GM20000 (cell line): ENCODE data around the gene RTN4RL2.

ENCODE experiments used
- DNase-seq: peaks from one replicate; pipeline ENCODE4 v3.0.0; 2012; ENCODE audit warnings: low spot score
- TF ChIP-seq, protein P1 (sequence below): IDR thresholded peaks from 2 replicates; pipeline ENCODE4 v1.5.1; 2012; ENCODE audit warnings: mild to moderate bottlenecking, control low read depth; ENCODE audit errors: extremely low read depth, missing control alignments

Gene RTN4RL2

DNA sequence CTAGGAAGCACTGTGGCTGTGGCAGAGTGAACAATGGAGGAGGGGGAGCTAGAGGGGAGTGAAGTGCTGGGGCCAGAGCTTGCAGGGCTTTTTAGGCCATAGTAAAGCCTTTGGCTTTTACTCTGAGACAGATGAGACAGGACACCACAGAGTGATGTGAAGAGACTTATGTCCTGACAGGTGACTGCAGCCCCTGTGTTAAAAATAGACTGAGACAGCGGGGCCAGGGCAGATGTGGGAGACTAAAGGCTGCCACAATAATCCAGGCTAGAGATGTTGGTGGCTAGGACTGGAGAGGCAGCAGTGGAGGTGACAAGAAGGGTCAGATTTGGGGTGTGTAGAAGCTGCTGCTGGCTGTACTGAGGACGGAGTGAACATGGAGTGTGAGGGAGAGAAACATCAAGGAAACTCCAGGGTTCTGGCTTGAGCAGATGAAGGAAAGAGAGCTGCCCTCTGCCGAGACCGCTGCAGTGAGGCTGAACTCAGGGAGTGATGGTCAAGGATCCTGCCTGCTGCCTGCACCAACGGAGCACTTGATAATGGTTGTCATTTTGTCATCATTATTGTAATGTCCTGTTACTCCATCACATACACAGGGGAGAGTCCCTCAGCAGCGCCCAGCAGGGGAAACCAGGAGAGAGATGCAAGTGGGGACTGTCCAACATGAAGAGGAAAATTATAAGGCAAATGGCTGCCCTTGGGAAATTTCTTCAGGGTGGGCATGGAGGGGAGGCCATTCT lies 27.8 kb downstream of the RTN4RL2 start:
- TF ChIP-seq, protein P1, sequence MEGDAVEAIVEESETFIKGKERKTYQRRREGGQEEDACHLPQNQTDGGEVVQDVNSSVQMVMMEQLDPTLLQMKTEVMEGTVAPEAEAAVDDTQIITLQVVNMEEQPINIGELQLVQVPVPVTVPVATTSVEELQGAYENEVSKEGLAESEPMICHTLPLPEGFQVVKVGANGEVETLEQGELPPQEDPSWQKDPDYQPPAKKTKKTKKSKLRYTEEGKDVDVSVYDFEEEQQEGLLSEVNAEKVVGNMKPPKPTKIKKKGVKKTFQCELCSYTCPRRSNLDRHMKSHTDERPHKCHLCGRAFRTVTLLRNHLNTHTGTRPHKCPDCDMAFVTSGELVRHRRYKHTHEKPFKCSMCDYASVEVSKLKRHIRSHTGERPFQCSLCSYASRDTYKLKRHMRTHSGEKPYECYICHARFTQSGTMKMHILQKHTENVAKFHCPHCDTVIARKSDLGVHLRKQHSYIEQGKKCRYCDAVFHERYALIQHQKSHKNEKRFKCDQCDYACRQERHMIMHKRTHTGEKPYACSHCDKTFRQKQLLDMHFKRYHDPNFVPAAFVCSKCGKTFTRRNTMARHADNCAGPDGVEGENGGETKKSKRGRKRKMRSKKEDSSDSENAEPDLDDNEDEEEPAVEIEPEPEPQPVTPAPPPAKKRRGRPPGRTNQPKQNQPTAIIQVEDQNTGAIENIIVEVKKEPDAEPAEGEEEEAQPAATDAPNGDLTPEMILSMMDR, result no peak
- DNase-seq, result no peak

DNA sequence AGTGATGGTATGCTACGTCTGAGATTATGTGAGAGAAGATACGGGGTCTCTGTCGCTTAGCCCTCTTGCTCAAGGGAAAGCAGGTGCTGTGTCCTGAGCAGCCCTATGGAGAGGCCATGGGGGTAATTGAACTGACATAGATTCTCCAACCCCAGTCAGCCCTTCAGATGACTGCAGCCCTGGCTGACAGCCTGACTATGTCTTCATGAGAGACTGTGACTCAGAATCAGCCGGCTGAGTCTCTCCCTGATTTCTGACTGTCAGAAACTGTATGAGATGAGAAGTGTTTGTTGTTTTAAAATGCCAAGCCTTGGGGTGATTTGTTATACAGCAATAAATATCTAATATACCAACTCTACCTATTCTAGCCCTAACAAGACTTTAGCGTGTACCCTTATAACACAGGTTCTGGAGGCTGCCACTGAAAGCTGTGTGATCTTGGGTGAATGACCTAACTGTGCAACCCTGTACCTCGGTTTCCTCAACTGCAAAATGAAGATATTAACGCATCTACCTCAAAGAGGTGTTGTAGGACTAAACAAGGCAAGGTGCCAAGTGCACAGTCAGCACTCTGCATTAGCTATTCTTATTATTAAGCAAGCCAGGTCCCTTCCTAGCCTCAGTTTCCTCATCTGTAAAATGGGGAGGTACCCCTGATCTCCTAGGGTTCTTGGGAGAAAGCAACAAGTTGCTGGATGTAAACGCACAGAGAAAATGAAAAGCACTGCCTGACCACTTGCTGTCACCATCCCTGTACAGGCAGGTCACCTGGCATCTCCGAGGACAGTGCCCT lies 30.3 kb downstream of the RTN4RL2 start:
- DNase-seq, result no peak
- TF ChIP-seq, protein P1, result no peak

DNA sequence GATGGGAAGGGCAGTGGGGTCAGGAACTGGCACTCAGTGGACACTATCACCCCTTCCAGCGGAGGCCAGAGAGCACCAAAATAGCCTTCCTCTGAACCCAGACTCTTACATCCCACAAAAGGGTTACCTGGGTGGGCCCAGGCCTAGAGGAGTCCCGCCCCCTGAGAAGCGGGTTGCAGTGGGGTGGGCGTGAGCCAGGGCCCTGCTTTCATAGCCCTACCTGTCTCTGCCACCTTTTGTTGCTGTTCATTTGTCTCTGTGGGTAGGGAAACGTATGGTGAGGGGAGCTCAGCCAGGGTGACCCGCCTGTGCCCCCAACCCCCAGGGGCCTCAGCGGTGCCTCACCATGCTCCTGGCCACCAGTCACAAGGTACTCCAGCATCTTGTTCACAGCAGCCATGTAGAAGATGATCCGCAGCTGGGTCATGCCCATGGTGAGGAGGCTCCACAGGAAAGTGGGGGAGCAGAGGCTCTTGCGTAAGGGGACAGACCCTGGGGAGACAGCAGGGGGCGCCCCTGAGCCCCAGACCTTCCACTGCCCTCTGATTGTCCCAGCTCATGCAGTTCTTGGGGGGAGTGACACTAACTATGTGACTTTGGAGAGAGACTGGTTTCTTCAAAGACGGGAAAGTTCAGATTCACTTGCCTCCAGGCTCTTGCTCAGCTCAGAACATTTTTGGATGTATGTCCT lies 31.2 kb downstream of the RTN4RL2 start:
- TF ChIP-seq, protein P1, result peak; percentile 51
- peak; percentile 68 for DNase-seq

- DNase-seq, result peak; percentile 83
- TF ChIP-seq, protein P1, result peak; percentile 95
These were observed 33.5 kb downstream of the RTN4RL2 start for GRCh38 chr11:57493507-57494503.

DNA sequence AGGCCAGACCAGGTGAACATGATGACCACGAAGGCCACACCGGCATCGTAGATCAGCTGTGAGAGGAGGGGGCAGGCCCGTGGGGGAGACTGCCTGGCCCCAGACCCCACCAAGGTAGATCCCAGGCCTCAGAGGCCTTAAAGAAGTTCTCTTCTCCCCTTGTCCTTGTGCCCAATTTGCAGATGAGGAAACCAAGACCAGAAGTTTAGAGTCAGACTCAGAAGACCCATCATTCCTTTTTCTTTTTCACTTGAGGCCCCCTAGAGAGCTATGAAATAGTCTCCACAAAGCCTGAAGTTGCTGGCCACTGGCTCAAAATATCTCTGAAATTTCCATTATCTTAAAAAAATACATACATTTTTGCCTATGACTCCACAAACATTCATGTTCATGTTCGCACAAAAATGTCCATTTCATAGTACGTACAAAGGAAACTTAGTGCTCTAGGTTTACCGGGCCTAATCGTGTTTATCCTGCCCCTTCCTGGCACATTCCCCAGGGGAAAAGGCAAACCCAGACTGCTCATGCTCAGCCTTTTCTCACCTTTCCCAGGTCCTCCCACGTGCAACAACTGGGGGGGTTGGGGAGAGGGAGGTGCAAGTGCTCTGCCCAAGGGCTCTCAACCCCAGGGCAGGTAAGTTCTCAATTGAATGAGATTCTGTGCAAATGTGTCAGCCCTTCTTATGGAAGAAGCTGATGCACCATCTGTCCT lies 35.9 kb downstream of the RTN4RL2 start:
- no peak for DNase-seq
- TF ChIP-seq, protein P1, result no peak

DNA sequence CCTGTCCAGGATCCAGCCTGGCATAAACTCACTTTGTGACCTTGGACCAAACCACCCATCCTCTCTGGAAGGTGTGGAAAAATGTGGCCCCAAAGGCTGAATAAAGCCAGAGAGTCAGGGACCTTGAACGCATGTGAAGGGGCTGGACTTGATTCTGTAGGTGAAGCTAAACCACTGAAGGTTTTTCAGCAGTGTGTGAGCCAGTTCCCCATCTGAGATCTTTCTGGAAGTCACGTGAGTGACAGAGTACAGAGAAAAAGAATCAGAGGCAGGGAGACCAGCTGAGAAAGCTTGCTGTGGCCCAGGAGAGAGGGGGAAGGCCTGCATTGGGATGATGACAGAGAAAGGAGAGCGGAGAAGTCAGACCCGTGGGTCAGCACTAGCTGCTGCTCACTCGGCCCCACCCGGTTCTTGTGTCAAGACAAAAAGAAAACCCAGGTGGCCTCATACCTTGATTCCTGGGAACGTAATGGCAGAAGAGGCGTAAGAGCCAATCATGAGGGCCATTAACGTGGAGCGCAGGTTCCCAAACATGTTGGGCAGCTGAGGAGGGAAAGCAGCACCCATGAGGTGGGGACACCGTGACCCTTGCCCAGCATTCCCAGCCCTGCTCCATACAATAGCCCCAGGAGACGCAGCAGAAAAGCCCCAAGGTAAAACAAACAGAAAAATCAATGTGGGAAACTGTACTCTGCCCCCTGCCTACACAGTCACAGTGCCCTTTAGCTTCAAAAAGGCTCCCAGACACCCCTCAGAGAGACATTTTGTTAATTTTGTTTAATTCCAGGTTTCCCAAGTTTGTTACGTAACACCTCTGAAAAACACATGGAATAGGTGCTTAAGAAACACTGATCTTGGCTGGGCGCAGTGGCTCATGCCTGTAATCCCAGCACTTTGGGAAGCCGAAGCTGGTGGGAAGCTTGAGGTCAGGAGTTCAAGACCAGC lies 37.2 kb downstream of the RTN4RL2 start:
- TF ChIP-seq, protein P1, result no peak
- no peak for DNase-seq
